Stimulated activated CD4-positive, alpha-beta T cell treated with anti-CD3 and anti-CD28 coated beads, Interleukin-15, amount 100 ng/mL, for 24 hours (primary cell): ENCODE results near the gene ST7L.
"Not testable (repeated sequence)": the region's sequence is repeated elsewhere in the genome, so short reads cannot be mapped to it uniquely, and the experiment has no call there.

Experiments
- DNase-seq: peaks from one replicate; pipeline ENCODE4 v3.0.0-alpha.2; 2020

The ST7L gene

GRCh38 chr1:112618721-112619517 is at the start of gene ST7L:
Gene ST7L, minus strand, starts transcription at chr1:112619141. Its CDS starts 28 bp downstream, at chr1:112619113.
- peak; percentile 69 for DNase-seq

- no peak for DNase-seq
These were observed 48.0 kb upstream of the ST7L start for GRCh38 chr1:112666946-112667345.

DNA sequence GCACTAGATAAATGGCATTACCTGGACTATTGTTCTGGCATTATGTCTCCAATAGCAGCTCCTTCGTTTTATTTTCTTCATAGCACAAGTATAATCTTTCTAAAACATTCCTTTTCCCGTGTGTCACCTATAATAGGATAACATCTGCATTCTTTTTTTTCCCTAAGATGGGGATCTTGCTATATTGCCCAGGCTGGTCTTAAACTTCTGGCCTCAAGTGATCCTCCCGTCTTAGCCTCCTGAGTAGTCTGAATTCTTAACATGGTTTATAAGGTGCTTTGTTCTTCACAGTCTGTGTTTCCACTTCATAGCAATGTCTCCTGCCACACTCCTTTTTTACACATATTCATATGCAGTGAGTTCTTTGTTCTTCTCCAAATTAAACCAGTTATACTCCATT is 46.9 kb upstream of the ST7L start:
- DNase-seq: no peak

DNA sequence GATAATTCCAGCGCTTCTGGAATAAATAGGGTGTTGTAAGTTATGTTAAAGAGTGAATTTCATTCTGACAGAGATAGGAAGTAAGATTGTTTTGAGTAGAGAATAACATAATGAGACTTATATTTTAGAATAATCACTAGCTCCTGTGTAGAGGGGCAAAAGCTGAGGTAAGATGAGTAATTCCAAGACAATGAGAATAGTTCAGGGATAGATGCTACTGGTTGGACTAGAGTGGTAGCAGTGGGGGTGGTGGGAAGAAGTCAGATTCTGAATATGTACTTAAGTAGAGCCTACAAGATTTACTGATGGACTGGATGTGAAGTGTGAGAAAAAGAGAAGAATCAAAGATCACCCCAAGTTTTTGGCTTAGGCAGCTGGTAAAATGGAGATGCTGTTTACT is 32.3 kb upstream of the ST7L start:
- no peak for DNase-seq

GRCh38 chr1:112646225-112646624 is 27.3 kb upstream of the ST7L start:
- no peak for DNase-seq

GRCh38 chr1:112643080-112643479 is 24.1 kb upstream of the ST7L start:
- no peak for DNase-seq

- DNase-seq: not testable (repeated sequence)
These were observed 21.5 kb upstream of the ST7L start for GRCh38 chr1:112640437-112640836.

DNA sequence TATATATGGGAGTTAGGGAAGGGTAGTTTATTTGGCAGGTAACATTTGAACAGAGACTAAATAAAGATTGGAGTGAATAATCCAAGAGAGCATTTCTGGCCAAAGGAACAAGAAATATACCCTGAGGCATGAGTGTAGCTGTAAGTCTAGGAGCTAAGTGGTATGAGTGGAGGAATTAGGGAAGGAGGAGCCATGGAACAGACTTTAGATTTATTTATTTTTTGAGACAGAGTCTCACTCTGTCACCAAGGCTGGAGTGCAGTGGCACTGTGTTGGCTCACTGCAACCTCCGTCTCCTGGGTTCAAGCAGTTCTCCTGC is 19.1 kb upstream of the ST7L start:
- no peak for DNase-seq

GRCh38 chr1:112637254-112638109 is 18.5 kb upstream of the ST7L start:
- no peak for DNase-seq

GRCh38 chr1:112636597-112637253 is 17.8 kb upstream of the ST7L start:
- no peak for DNase-seq

DNA sequence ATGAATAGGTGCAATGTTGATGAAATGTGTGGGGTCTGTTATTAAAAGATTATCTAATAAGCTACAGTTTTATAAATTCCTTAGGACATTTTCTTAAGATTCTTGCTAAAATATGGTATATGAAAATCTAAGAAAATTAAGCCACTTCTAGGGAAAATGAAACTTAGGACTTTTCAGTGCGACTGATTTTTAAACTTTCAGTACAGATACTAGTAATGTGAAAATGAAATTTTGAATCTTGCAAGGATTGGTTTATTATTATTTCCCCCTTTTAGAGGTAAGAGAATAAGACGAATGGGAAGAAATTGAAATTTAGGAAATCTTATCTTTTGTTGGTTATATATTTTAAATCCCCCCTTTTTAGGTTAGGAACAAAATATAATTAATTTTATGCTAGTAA is 17.1 kb upstream of the ST7L start:
- DNase-seq: no peak

DNA sequence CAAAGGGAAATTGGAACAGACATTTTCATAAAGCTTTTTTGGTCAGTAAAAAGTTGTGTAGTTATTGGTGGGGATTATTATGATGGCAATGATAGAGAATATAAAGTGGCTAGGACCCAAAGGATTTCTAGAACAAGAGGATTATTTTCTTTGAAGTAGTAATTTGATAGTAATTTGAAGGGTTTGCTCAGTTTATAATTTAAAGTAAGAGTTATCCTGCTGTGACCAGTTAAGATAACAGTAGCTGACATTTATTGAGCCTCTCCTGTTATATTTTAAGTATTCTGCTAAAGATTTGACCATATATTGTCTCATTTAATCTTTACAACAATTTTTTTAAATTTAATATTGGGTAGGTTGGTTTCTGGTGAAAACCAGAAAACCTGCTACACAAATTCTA is 15.4 kb upstream of the ST7L start:
- DNase-seq: no peak

GRCh38 chr1:112633628-112634027 is 14.7 kb upstream of the ST7L start:
- DNase-seq: no peak

DNA sequence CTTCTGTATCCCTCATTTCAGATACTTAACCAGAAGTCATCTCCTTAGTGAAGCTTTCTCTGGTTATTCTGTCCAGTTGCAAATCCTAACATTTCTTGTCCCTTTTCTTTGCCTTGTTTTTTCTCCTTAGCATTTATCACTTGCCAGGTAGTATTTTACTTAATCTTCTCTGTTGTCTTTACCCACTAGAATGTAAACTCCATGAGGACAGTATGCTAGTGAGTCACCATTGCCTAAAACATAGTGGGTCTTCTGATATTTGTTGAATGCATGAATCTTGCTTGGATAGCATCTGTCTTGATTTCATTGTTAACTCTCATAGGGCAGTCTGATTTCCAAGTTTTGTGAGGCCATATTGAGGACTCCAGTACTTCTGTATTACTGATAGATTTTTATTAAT is 10.3 kb upstream of the ST7L start:
- DNase-seq: no peak

- DNase-seq: no peak
These were observed 9.6 kb upstream of the ST7L start for GRCh38 chr1:112628516-112628915.

DNA sequence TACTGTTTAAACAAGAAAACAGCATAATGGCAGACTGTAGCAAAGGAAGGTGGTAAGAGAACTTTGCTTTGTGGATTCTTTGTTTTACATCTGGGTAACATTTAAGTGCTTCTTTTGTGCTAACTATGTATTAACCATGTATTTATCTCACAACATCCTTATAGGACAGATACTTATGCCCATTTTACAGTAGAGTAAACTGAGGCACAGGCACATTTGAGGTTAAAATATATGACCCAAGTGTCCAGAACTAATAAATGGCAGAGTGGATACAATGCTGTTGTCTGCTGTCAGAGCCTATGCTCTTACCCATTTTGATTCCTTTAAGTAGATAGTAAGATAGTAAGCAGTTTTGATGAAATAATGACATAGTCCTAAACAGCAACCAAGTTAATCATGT is 7.9 kb upstream of the ST7L start:
- DNase-seq: no peak

- no peak for DNase-seq
These were observed 7.3 kb upstream of the ST7L start for GRCh38 chr1:112626193-112626592.

DNA sequence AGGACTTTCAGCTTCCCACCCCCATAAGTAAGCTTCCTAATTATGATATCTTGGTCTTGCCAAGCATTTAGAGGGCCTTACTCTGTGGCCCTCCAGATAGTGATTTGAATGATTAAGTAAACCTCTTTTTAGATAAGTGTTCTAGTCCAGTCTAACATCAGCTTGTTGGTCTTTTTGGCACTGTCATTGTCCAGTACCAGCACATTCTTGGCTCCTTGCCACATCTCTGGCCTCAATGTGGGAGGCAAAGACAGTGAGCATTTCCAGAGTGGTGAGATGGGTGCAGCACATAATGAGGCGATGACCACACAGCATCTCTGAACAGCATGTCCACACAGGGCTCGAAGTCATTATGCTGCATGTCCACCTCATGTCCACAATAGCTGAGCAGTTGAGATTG is 6.8 kb upstream of the ST7L start:
- DNase-seq: no peak

DNA sequence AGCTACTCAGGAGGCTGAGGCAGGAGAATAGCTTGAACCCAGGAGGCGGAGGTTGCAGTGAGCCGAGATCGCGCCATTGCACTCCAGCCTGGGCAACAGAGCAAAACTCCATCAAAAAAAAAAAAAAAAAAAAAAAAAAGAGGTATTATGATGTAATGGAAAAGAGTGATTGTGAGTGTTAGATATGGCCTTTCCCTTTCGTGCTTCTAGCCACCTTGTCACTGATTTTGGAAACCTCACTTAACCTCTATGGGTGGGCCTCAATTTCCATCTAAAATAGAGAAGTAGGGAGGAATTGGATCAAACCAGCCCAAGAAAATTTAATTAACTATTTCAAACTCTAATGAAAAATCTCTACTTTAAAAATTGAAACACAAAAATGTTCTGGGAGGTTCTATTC is 5.6 kb upstream of the ST7L start:
- not testable (repeated sequence) for DNase-seq

- DNase-seq: no peak
These were observed 1.4 kb upstream of the ST7L start for GRCh38 chr1:112620377-112620695.

DNA sequence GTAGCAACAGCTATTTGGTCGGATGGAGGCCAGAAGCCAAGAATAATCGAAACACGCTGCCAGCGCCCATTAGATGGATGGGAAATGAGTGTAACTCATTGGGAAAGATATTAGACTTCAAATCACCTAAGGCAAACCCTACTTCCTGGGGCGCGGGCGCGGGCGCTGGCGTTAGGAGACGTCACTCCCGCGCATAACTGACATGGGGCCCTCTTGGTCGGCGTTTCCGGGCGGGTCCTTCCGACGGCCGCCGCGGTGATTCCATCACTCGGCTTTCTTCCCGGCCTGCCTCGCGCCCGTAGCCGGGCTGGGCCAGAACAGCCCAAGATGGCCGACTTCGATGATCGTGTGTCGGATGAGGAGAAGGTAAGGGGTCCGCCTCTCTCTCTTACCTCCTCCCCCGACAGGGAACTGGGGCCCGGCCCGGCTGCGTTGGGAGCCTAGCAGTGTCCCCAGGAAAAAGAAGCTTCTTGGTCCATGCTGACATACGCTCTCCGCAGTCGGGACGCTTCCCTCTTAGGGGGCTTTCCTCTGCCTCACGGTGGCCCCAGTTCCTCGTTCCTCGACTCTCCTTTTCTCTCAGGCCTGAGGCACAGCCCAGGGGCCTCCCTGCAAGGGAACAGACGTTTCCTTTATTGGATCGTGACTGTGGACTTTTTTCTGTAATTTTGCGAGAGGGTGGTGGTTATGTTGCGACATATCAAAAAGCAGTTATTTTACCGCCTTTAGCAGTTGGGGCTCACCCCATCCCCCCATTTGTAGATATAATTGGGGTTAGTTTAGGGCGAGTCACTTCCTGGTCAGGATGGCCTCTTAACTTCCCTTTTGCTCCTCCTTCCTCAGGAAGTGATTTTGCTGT is 806 bp upstream of the ST7L start, which contains the start of gene CAPZA1:
TSS of gene CAPZA1 (plus strand) at position 315 of the 859 bp plus-strand sequence. CDS start at position 328, 13 bp downstream.
- DNase-seq: peak; percentile 93

- no peak for DNase-seq
These were observed 724 bp downstream of the ST7L start for GRCh38 chr1:112618114-112618720.
